Kidney glomerular epithelial cell (primary cell): ENCODE data around the gene CDK2.

Experiments used
- DNase-seq: peaks from one replicate; lab custom pipeline; 2025; lab: John Stamatoyannopoulos, UW

CDK2 gene

GRCh38 chr12:55938826-55939501 lies 27.7 kb upstream of the CDK2 start:
- no peak for DNase-seq

- DNase-seq: peak; percentile 69
These were observed 26.4 kb upstream of the CDK2 start for GRCh38 chr12:55940065-55940732.

GRCh38 chr12:55942055-55942454 lies 24.6 kb upstream of the CDK2 start:
- DNase-seq: no peak

- no peak for DNase-seq
These were observed 24.0 kb upstream of the CDK2 start for GRCh38 chr12:55942577-55943136.

- no peak for DNase-seq
These were observed 20.1 kb upstream of the CDK2 start for GRCh38 chr12:55946553-55946952.

- DNase-seq: no peak
These were observed 11.3 kb upstream of the CDK2 start for GRCh38 chr12:55955344-55955743.

- DNase-seq: peak; percentile 83
These were observed 10.7 kb upstream of the CDK2 start for GRCh38 chr12:55955800-55956508.

- DNase-seq: no peak
These were observed 9.3 kb upstream of the CDK2 start for GRCh38 chr12:55957106-55957859.

GRCh38 chr12:55963760-55964159 lies 2.9 kb upstream of the CDK2 start:
- DNase-seq: no peak

- no peak for DNase-seq
These were observed 1.4 kb upstream of the CDK2 start for GRCh38 chr12:55965240-55965639.

- no peak for DNase-seq
These were observed 656 bp upstream of the CDK2 start, which contains the start of gene PMEL for GRCh38 chr12:55965941-55966407. Gene PMEL, minus strand, starts transcription at chr12:55966042. Its CDS starts 31 bp downstream, at chr12:55966011.

GRCh38 chr12:55969356-55969755 lies 2.7 kb downstream of the CDK2 start:
- DNase-seq: no peak

GRCh38 chr12:55970775-55971174 lies 4.1 kb downstream of the CDK2 start:
- DNase-seq: no peak

- DNase-seq: peak; percentile 42
These were observed 5.4 kb downstream of the CDK2 start for GRCh38 chr12:55972042-55972441.

- DNase-seq: no peak
These were observed 5.8 kb downstream of the CDK2 start for GRCh38 chr12:55972456-55972855.

- no peak for DNase-seq
These were observed 6.4 kb downstream of the CDK2 start for GRCh38 chr12:55972911-55973598.

- DNase-seq: peak; percentile 100
These were observed 7.1 kb downstream of the CDK2 start, which contains the start of gene RAB5B for GRCh38 chr12:55973599-55974307. Gene RAB5B, plus strand, starts transcription at chr12:55974078. Its CDS starts 12,883 bp downstream, at chr12:55986961.

- DNase-seq: peak; percentile 18
These were observed 7.7 kb downstream of the CDK2 start for GRCh38 chr12:55974308-55974730.

- no peak for DNase-seq
These were observed 11.8 kb downstream of the CDK2 start for GRCh38 chr12:55978393-55978792.

GRCh38 chr12:55979069-55979468 lies 12.4 kb downstream of the CDK2 start:
- DNase-seq: no peak
